IMR-90 (cell line): ENCODE measurements around the gene NPL. TPM values are rescaled to one million over a fixed set of nuclear protein-coding genes. Genes with fewer than 3 reads are reported as not detected.

Source experiments
- ATAC-seq: fragments of 200-7000 bp; cut with Tn5 transposase; 2 replicates; pipeline ENCODE4 v1.9.1; 2020; ENCODE audit warnings: low read depth, mild to moderate bottlenecking, moderate library complexity
- BruUV-seq: library from RNA; stranded (reverse); fragments of 400-500 nt; replicated peaks from 2 replicates; lab custom pipeline; 2021; lab: Mats Ljungman, UMichigan
- CTCF ChIA-PET: fragments of 300-600 bp; formaldehyde crosslinking; extraction: SDS; loops from one replicate; lab custom pipeline; 2021; ENCODE audit warnings: antibody characterized with exemption; lab: Yijun Ruan, JAX
- POLR2A ChIA-PET: fragments of 300-600 bp; sonication (Branson Sonifier 250); formaldehyde crosslinking; loops from one replicate; lab custom pipeline; 2022; ENCODE audit warnings: antibody characterized with exemption; ENCODE audit not compliant: unreplicated experiment; lab: Charles Lee
- DNase-seq: peaks from one replicate; pipeline ENCODE4 v3.0.0; 2013
- H2AFZ ChIP-seq: replicated peaks from 2 replicates; pipeline ENCODE3; 2013; ENCODE audit warnings: low read length, mild to moderate bottlenecking; ENCODE audit not compliant: poor library complexity
- H2AK5ac ChIP-seq: 2 replicates; pipeline ENCODE4 v1.6.1; 2013; ENCODE audit warnings: low read depth, low read length, inconsistent platforms
- H2AK9ac ChIP-seq: replicated peaks from 2 replicates; pipeline ENCODE3; 2013; ENCODE audit warnings: mild to moderate bottlenecking, low read depth, low read length, moderate library complexity; ENCODE audit not compliant: poor library complexity
- H2BK120ac ChIP-seq: 2 replicates; pipeline ENCODE4 v1.6.1; 2013; ENCODE audit warnings: low read depth, low read length, inconsistent platforms
- H2BK15ac ChIP-seq: 3 replicates; pipeline ENCODE4 v1.6.1; 2013; ENCODE audit warnings: low read depth, low read length, inconsistent platforms
- H2BK20ac ChIP-seq: 2 replicates; pipeline ENCODE4 v1.6.1; 2013; ENCODE audit warnings: low read depth, mild to moderate bottlenecking, inconsistent platforms, low read length, moderate library complexity
- H2BK5ac ChIP-seq: 2 replicates; pipeline ENCODE4 v1.6.1; 2013; ENCODE audit warnings: mild to moderate bottlenecking, low read depth, low read length, inconsistent platforms; ENCODE audit not compliant: poor library complexity, severe bottlenecking
- H3K14ac ChIP-seq: replicated peaks from 2 replicates; pipeline ENCODE4 v1.6.1; 2013; ENCODE audit warnings: low read depth, low read length, inconsistent platforms
- H3K18ac ChIP-seq: 2 replicates; pipeline ENCODE4 v1.6.1; 2013; ENCODE audit warnings: low read depth, low read length, control low read depth
- H3K23ac ChIP-seq: 2 replicates; pipeline ENCODE4 v1.6.1; 2013; ENCODE audit warnings: low read depth, low read length, inconsistent platforms
- H3K27ac ChIP-seq: 2 replicates; pipeline ENCODE4 v1.5.1; 2013; ENCODE audit warnings: mild to moderate bottlenecking, control low read depth, low read length; ENCODE audit not compliant: insufficient read depth
- H3K27me3 ChIP-seq: 2 replicates; pipeline ENCODE4 v1.6.1; 2013; ENCODE audit warnings: low read length; ENCODE audit not compliant: control insufficient read depth, insufficient read depth
- H3K36me3 ChIP-seq: 2 replicates; pipeline ENCODE4 v1.6.1; 2013; ENCODE audit warnings: low read length, mixed read lengths; ENCODE audit not compliant: control insufficient read depth, insufficient read depth
- H3K4ac ChIP-seq: 2 replicates; pipeline ENCODE4 v1.6.1; 2013; ENCODE audit warnings: low read depth, low read length, inconsistent platforms
- H3K4me1 ChIP-seq: 2 replicates; pipeline ENCODE4 v1.6.1; 2013; ENCODE audit warnings: low read length, mixed read lengths; ENCODE audit not compliant: control insufficient read depth, insufficient read depth
- H3K4me2 ChIP-seq: 2 replicates; pipeline ENCODE4 v1.6.1; 2013; ENCODE audit warnings: low read depth, mild to moderate bottlenecking, control low read depth, low read length, moderate library complexity
- H3K4me3 ChIP-seq: 2 replicates; pipeline ENCODE4 v1.5.1; 2013; ENCODE audit warnings: low read depth, mild to moderate bottlenecking, control low read depth, low read length, moderate library complexity; ENCODE audit not compliant: insufficient read depth
- H3K56ac ChIP-seq: 2 replicates; pipeline ENCODE4 v1.6.1; 2013; ENCODE audit warnings: low read length, inconsistent platforms; ENCODE audit not compliant: insufficient read depth; ENCODE audit errors: extremely low read depth
- H3K79me1 ChIP-seq, 2 experiments: 2 replicates each; pipeline ENCODE4 v1.6.1; 2013; ENCODE audit warnings: low read length in 2 of 2, inconsistent platforms in 1 of 2, low read depth in 1 of 2
- H3K9ac ChIP-seq: 2 replicates; pipeline ENCODE4 v1.6.1; 2013; ENCODE audit warnings: low read depth, low read length, control low read depth
- H3K9me1 ChIP-seq: 2 replicates; pipeline ENCODE4 v1.6.1; 2013; ENCODE audit warnings: low read length, inconsistent platforms; ENCODE audit not compliant: insufficient read depth
- H3K9me3 ChIP-seq: 2 replicates; pipeline ENCODE4 v1.6.1; 2013; ENCODE audit warnings: low read length; ENCODE audit not compliant: control insufficient read depth, insufficient read depth
- H4K20me1 ChIP-seq: 2 replicates; pipeline ENCODE4 v1.6.1; 2013; ENCODE audit warnings: low read length, inconsistent platforms; ENCODE audit not compliant: insufficient read depth
- H4K5ac ChIP-seq: 2 replicates; pipeline ENCODE4 v1.6.1; 2013; ENCODE audit warnings: mild to moderate bottlenecking, low read depth, low read length, control low read depth
- H4K8ac ChIP-seq, 2 experiments: 2 replicates each; pipeline ENCODE4 v1.6.1; 2013; ENCODE audit warnings: low read depth in 2 of 2, low read length in 2 of 2, control low read depth in 1 of 2, inconsistent platforms in 1 of 2
- H4K91ac ChIP-seq: 2 replicates; pipeline ENCODE4 v1.6.1; 2013; ENCODE audit warnings: low read depth, low read length, inconsistent platforms; ENCODE audit not compliant: insufficient read depth
- BHLHE40 ChIP-seq: fragments of 150-350 bp; IDR thresholded peaks from 2 replicates; pipeline ENCODE4 v1.6.1; 2016; ENCODE audit warnings: mild to moderate bottlenecking, low read depth, low read length
- CEBPB ChIP-seq: IDR thresholded peaks from 2 replicates; pipeline ENCODE4 v1.6.1; 2012; ENCODE audit warnings: low read depth, low read length, improper control_type of control experiment
- CHD1 ChIP-seq: IDR thresholded peaks from 2 replicates; pipeline ENCODE4 v1.6.1; 2012; ENCODE audit warnings: low read depth, low read length, improper control_type of control experiment
- FOS ChIP-seq: fragments of 150-350 bp; IDR thresholded peaks from 2 replicates; pipeline ENCODE4 v1.6.1; 2016; ENCODE audit warnings: low read depth, low read length
- MAFK ChIP-seq: IDR thresholded peaks from 2 replicates; pipeline ENCODE4 v1.6.1; 2012; ENCODE audit warnings: low read depth, low read length, improper control_type of control experiment
- MAZ ChIP-seq: IDR thresholded peaks from 2 replicates; pipeline ENCODE4 v1.6.1; 2012; ENCODE audit warnings: low read depth, mild to moderate bottlenecking, low read length, improper control_type of control experiment, moderate library complexity, borderline replicate concordance
- MXI1 ChIP-seq: IDR thresholded peaks from 2 replicates; pipeline ENCODE4 v1.6.1; 2012; ENCODE audit warnings: low read depth, mild to moderate bottlenecking, low read length, moderate library complexity, borderline replicate concordance
- NFE2L2 ChIP-seq: fragments of 150-350 bp; IDR thresholded peaks from 2 replicates; pipeline ENCODE4 v1.6.1; 2016; ENCODE audit warnings: low read depth, mild to moderate bottlenecking, low read length
- POLR2A ChIP-seq: IDR thresholded peaks from 2 replicates; pipeline ENCODE4 v1.6.1; 2012; ENCODE audit warnings: mild to moderate bottlenecking, low read depth, low read length
- RAD21 ChIP-seq: IDR thresholded peaks from 2 replicates; pipeline ENCODE4 v1.6.1; 2012; ENCODE audit warnings: low read length, improper control_type of control experiment
- RCOR1 ChIP-seq: IDR thresholded peaks from 2 replicates; pipeline ENCODE4 v1.6.1; 2012; ENCODE audit warnings: mild to moderate bottlenecking, low read length, improper control_type of control experiment; ENCODE audit not compliant: insufficient replicate concordance
- RFX5 ChIP-seq: IDR thresholded peaks from 2 replicates; pipeline ENCODE4 v1.8.0; 2012; ENCODE audit warnings: low read depth, mild to moderate bottlenecking, low read length, moderate library complexity
- SMC3 ChIP-seq: fragments of 150-350 bp; IDR thresholded peaks from 2 replicates; pipeline ENCODE4 v1.6.1; 2016; ENCODE audit warnings: low read depth, mild to moderate bottlenecking, antibody characterized with exemption, low read length, moderate library complexity
- WGBS, 2 experiments: methylation state at CpG; one replicate each; pipeline versions ENCODE4 v1.1.5 to v1.1.7; 2013; ENCODE audit warnings: missing lambda C conversion rate in 2 of 2; ENCODE audit not compliant: insufficient read length in 1 of 2; ENCODE audit errors: extremely low coverage in 2 of 2; 5-methylcytosine and 5-hydroxymethylcytosine counted together
- dilution Hi-C: fragments of 300-500 bp; cut with HindIII; formaldehyde crosslinking; loops from one replicate; pipeline ENCODE4 v1.14.3; 2018; ENCODE audit warnings: low sequenced_read_pairs; ENCODE audit not compliant: unreplicated experiment
- in situ Hi-C: fragments of 300-500 bp; cut with MboI; formaldehyde crosslinking; loops from 3 replicates; pipeline ENCODE4 v1.14.3; 2019; ENCODE audit warnings: low sequenced_read_pairs, inconsistent platforms, mixed read lengths
- intact Hi-C: fragments of 100-400 bp; cut with micrococcal nuclease; formaldehyde crosslinking; loops from 2 replicates; pipeline ENCODE4 v1.10.0; 2022
- polyA plus RNA-seq, 3 experiments: library from polyadenylated mRNA; depleted of rRNA; stranded (reverse); fragments of >200 nt; gene quantifications; 2 replicates each; pipeline ENCODE4 v1.2.3, GENCODE V29; 2012; ENCODE audit warnings: low replicate concordance in 1 of 3
- total RNA-seq: library from RNA; depleted of rRNA; stranded (reverse); fragments of >200 nt; gene quantifications from 2 replicates; pipeline ENCODE4 v1.2.3, GENCODE V29; 2012
- TF ChIP-seq, protein P1 (sequence below): conservative IDR thresholded peaks from 2 replicates; pipeline ENCODE4 v1.5.1; 2012; ENCODE audit warnings: mild to moderate bottlenecking, low read depth, low read length, improper control_type of control experiment
- TF ChIP-seq, protein P2 (sequence below): fragments of 150-350 bp; IDR thresholded peaks from 2 replicates; pipeline ENCODE4 v1.6.1; 2017; ENCODE audit warnings: mild to moderate bottlenecking, antibody characterized with exemption, low read length, low read depth
- TF ChIP-seq, protein P3 (sequence below): fragments of 150-350 bp; IDR thresholded peaks from 2 replicates; pipeline ENCODE4 v1.6.1; 2016; ENCODE audit warnings: low read depth, mild to moderate bottlenecking, low read length, moderate library complexity, borderline replicate concordance

Gene NPL
- total and polyA plus RNA-seq, 2 of the 4 experiments (the other 2 are of a cell fraction) = 0.36 to 0.68 TPM

DNA sequence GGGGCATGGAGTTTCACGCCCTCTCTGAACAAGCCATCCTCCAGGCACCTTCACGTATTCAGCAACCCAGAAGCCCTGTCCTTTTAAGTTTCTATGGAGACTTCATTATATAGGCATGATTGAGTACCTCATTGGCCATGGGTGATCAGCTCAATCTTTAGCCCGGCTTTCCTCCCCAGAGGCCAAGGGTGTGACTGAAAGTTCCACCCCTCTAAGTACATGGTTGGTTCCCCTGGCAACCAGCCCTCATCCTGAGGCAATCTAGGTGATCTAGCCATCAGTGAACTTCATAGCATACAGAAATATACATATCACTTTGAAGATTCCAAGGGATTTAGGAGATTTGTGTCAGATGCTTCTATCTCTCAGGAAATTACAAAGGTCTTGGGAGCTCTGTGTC is 28.2 kb downstream of the NPL start:
- Histone ChIP-seq H3K36me3 (no peaks in the 10 kb centered on the region), H3K23ac (no peak overlapping the region), H3K56ac (no peak overlapping the region), H2AFZ (no peak overlapping the region), H3K9ac (no peak overlapping the region), H3K4me3 (no peak overlapping the region), H2AK5ac (no peak overlapping the region), H2BK120ac (no peak overlapping the region), H3K4me1 (no peaks in the 10 kb centered on the region), H3K4ac (no peak overlapping the region), H3K27ac (no peak overlapping the region), H3K9me3 (no peaks in the 10 kb centered on the region), H4K8ac (no peak overlapping the region), H2BK15ac (no peak overlapping the region), H3K27me3 (no peaks in the 10 kb centered on the region; the same call in none of the 2 replicates), H4K20me1 (no peaks in the 10 kb centered on the region), H4K91ac (no peak overlapping the region), H2BK5ac (no peak overlapping the region), H3K79me1 (no peaks in the 10 kb centered on the region), H3K14ac (no peak overlapping the region), H2BK20ac (no peak overlapping the region), H2AK9ac (no peak overlapping the region), H3K18ac (no peak overlapping the region), H3K9me1 (no peaks in the 10 kb centered on the region; the same call in 1 of the 2 replicates), H4K5ac (no peak overlapping the region), H3K4me2 (no peak overlapping the region)
- ChIA-PET CTCF (no interaction called here), POLR2A (no interaction called here)
- no peak for TF ChIP-seq MAFK
- TF ChIP-seq SMC3 = no peak
- TF ChIP-seq NFE2L2 = no peak
- TF ChIP-seq BHLHE40 = no peak
- TF ChIP-seq, protein P1, sequence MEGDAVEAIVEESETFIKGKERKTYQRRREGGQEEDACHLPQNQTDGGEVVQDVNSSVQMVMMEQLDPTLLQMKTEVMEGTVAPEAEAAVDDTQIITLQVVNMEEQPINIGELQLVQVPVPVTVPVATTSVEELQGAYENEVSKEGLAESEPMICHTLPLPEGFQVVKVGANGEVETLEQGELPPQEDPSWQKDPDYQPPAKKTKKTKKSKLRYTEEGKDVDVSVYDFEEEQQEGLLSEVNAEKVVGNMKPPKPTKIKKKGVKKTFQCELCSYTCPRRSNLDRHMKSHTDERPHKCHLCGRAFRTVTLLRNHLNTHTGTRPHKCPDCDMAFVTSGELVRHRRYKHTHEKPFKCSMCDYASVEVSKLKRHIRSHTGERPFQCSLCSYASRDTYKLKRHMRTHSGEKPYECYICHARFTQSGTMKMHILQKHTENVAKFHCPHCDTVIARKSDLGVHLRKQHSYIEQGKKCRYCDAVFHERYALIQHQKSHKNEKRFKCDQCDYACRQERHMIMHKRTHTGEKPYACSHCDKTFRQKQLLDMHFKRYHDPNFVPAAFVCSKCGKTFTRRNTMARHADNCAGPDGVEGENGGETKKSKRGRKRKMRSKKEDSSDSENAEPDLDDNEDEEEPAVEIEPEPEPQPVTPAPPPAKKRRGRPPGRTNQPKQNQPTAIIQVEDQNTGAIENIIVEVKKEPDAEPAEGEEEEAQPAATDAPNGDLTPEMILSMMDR = no peak
- TF ChIP-seq MXI1 = no peak
- no peak for TF ChIP-seq CEBPB
- no peak for TF ChIP-seq RFX5
- no peak for TF ChIP-seq FOS
- no peak for TF ChIP-seq MAZ
- TF ChIP-seq RCOR1 = no peak
- TF ChIP-seq, protein P2, sequence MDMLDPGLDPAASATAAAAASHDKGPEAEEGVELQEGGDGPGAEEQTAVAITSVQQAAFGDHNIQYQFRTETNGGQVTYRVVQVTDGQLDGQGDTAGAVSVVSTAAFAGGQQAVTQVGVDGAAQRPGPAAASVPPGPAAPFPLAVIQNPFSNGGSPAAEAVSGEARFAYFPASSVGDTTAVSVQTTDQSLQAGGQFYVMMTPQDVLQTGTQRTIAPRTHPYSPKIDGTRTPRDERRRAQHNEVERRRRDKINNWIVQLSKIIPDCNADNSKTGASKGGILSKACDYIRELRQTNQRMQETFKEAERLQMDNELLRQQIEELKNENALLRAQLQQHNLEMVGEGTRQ = no peak
- no peak for TF ChIP-seq CHD1
- TF ChIP-seq RAD21 = no peak
- TF ChIP-seq, protein P3, sequence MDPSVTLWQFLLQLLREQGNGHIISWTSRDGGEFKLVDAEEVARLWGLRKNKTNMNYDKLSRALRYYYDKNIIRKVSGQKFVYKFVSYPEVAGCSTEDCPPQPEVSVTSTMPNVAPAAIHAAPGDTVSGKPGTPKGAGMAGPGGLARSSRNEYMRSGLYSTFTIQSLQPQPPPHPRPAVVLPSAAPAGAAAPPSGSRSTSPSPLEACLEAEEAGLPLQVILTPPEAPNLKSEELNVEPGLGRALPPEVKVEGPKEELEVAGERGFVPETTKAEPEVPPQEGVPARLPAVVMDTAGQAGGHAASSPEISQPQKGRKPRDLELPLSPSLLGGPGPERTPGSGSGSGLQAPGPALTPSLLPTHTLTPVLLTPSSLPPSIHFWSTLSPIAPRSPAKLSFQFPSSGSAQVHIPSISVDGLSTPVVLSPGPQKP = no peak
- TF ChIP-seq POLR2A = no peak
- no TSS peak for BruUV-seq
- ATAC-seq (no peak), DNase-seq (no peak)
- in situ Hi-C loops (no loop called here), intact Hi-C loops (no loop called here), dilution Hi-C loops (no loop called here)
- no CpG with 5 or more reads among the region's 3 CpGs for WGBS, 2 experiments
